Medulla oblongata (tissue), 1 donor: Measurements from ENCODE around the gene SFXN5.

Experiments
- DNase-seq: peaks from one replicate; pipeline ENCODE4 v3.0.0-alpha.2; 2015; ENCODE audit errors: extremely low spot score

The SFXN5 gene

GRCh38 chr2:72942293-72942692 lies 129.2 kb downstream of the SFXN5 start:
- no peak for DNase-seq

GRCh38 chr2:72940786-72941185 lies 130.7 kb downstream of the SFXN5 start:
- DNase-seq: no peak

GRCh38 chr2:72940361-72940760 lies 131.2 kb downstream of the SFXN5 start:
- no peak for DNase-seq

- no peak for DNase-seq
Measured at GRCh38 chr2:72938455-72938854, 133.1 kb downstream of the SFXN5 start.

GRCh38 chr2:72937356-72937669 lies 134.2 kb downstream of the SFXN5 start:
- DNase-seq: no peak

GRCh38 chr2:72936660-72937355 lies 134.7 kb downstream of the SFXN5 start:
- DNase-seq: no peak

- no peak for DNase-seq
Measured at GRCh38 chr2:72935611-72935957, 135.9 kb downstream of the SFXN5 start.

GRCh38 chr2:72934683-72935610 lies 136.6 kb downstream of the SFXN5 start:
- no peak for DNase-seq

- DNase-seq: no peak
Measured at GRCh38 chr2:72933646-72934151, 137.8 kb downstream of the SFXN5 start.

- no peak for DNase-seq
Measured at GRCh38 chr2:72933207-72933606, 138.3 kb downstream of the SFXN5 start.

- DNase-seq: no peak
Measured at GRCh38 chr2:72932805-72933204, 138.7 kb downstream of the SFXN5 start.

- DNase-seq: no peak
Measured at GRCh38 chr2:72932045-72932740, 139.3 kb downstream of the SFXN5 start.

GRCh38 chr2:72931280-72931910 lies 140.1 kb downstream of the SFXN5 start:
- no peak for DNase-seq

- DNase-seq: no peak
Measured at GRCh38 chr2:72929010-72929409, 142.5 kb downstream of the SFXN5 start.

- no peak for DNase-seq
Measured at GRCh38 chr2:72927619-72928550, 143.6 kb downstream of the SFXN5 start.

GRCh38 chr2:72926811-72927465 lies 144.6 kb downstream of the SFXN5 start:
- no peak for DNase-seq

GRCh38 chr2:72926368-72926767 lies 145.1 kb downstream of the SFXN5 start:
- DNase-seq: no peak

- no peak for DNase-seq
Measured at GRCh38 chr2:72925328-72925943, 146.1 kb downstream of the SFXN5 start.

- no peak for DNase-seq
Measured at GRCh38 chr2:72924353-72925240, 146.9 kb downstream of the SFXN5 start.
